IMR-90 (cell line): ENCODE results near the gene SCTR. TPM values are rescaled to one million over a fixed set of nuclear protein-coding genes. Genes with fewer than 3 reads are reported as not detected.

ENCODE experiments used
- ATAC-seq: fragments of 200-7000 bp; cut with Tn5 transposase; 2 replicates; pipeline ENCODE4 v1.9.1; 2020; ENCODE audit warnings: low read depth, mild to moderate bottlenecking, moderate library complexity
- BruUV-seq: library from RNA; stranded (reverse); fragments of 400-500 nt; replicated peaks from 2 replicates; lab custom pipeline; 2021; lab: Mats Ljungman, UMichigan
- CTCF ChIA-PET: fragments of 300-600 bp; formaldehyde crosslinking; extraction: SDS; loops from one replicate; lab custom pipeline; 2021; ENCODE audit warnings: antibody characterized with exemption; lab: Yijun Ruan, JAX
- POLR2A ChIA-PET: fragments of 300-600 bp; sonication (Branson Sonifier 250); formaldehyde crosslinking; loops from one replicate; lab custom pipeline; 2022; ENCODE audit warnings: antibody characterized with exemption; ENCODE audit not compliant: unreplicated experiment; lab: Charles Lee
- DNase-seq: peaks from one replicate; pipeline ENCODE4 v3.0.0; 2013
- H2AFZ ChIP-seq: replicated peaks from 2 replicates; pipeline ENCODE3; 2013; ENCODE audit warnings: low read length, mild to moderate bottlenecking; ENCODE audit not compliant: poor library complexity
- H2AK5ac ChIP-seq: 2 replicates; pipeline ENCODE4 v1.6.1; 2013; ENCODE audit warnings: low read depth, low read length, inconsistent platforms
- H2AK9ac ChIP-seq: replicated peaks from 2 replicates; pipeline ENCODE3; 2013; ENCODE audit warnings: mild to moderate bottlenecking, low read depth, low read length, moderate library complexity; ENCODE audit not compliant: poor library complexity
- H2BK120ac ChIP-seq: 2 replicates; pipeline ENCODE4 v1.6.1; 2013; ENCODE audit warnings: low read depth, low read length, inconsistent platforms
- H2BK15ac ChIP-seq: 3 replicates; pipeline ENCODE4 v1.6.1; 2013; ENCODE audit warnings: low read depth, low read length, inconsistent platforms
- H2BK20ac ChIP-seq: 2 replicates; pipeline ENCODE4 v1.6.1; 2013; ENCODE audit warnings: low read depth, mild to moderate bottlenecking, inconsistent platforms, low read length, moderate library complexity
- H2BK5ac ChIP-seq: 2 replicates; pipeline ENCODE4 v1.6.1; 2013; ENCODE audit warnings: mild to moderate bottlenecking, low read depth, low read length, inconsistent platforms; ENCODE audit not compliant: poor library complexity, severe bottlenecking
- H3K14ac ChIP-seq: replicated peaks from 2 replicates; pipeline ENCODE4 v1.6.1; 2013; ENCODE audit warnings: low read depth, low read length, inconsistent platforms
- H3K18ac ChIP-seq: 2 replicates; pipeline ENCODE4 v1.6.1; 2013; ENCODE audit warnings: low read depth, low read length, control low read depth
- H3K23ac ChIP-seq: 2 replicates; pipeline ENCODE4 v1.6.1; 2013; ENCODE audit warnings: low read depth, low read length, inconsistent platforms
- H3K27ac ChIP-seq: 2 replicates; pipeline ENCODE4 v1.5.1; 2013; ENCODE audit warnings: mild to moderate bottlenecking, control low read depth, low read length; ENCODE audit not compliant: insufficient read depth
- H3K27me3 ChIP-seq: 2 replicates; pipeline ENCODE4 v1.6.1; 2013; ENCODE audit warnings: low read length; ENCODE audit not compliant: control insufficient read depth, insufficient read depth
- H3K36me3 ChIP-seq: 2 replicates; pipeline ENCODE4 v1.6.1; 2013; ENCODE audit warnings: low read length, mixed read lengths; ENCODE audit not compliant: control insufficient read depth, insufficient read depth
- H3K4ac ChIP-seq: 2 replicates; pipeline ENCODE4 v1.6.1; 2013; ENCODE audit warnings: low read depth, low read length, inconsistent platforms
- H3K4me1 ChIP-seq: 2 replicates; pipeline ENCODE4 v1.6.1; 2013; ENCODE audit warnings: low read length, mixed read lengths; ENCODE audit not compliant: control insufficient read depth, insufficient read depth
- H3K4me2 ChIP-seq: 2 replicates; pipeline ENCODE4 v1.6.1; 2013; ENCODE audit warnings: low read depth, mild to moderate bottlenecking, control low read depth, low read length, moderate library complexity
- H3K4me3 ChIP-seq: 2 replicates; pipeline ENCODE4 v1.5.1; 2013; ENCODE audit warnings: low read depth, mild to moderate bottlenecking, control low read depth, low read length, moderate library complexity; ENCODE audit not compliant: insufficient read depth
- H3K56ac ChIP-seq: 2 replicates; pipeline ENCODE4 v1.6.1; 2013; ENCODE audit warnings: low read length, inconsistent platforms; ENCODE audit not compliant: insufficient read depth; ENCODE audit errors: extremely low read depth
- H3K79me1 ChIP-seq, 2 experiments: 2 replicates each; pipeline ENCODE4 v1.6.1; 2013; ENCODE audit warnings: low read length in 2 of 2, inconsistent platforms in 1 of 2, low read depth in 1 of 2
- H3K9ac ChIP-seq: 2 replicates; pipeline ENCODE4 v1.6.1; 2013; ENCODE audit warnings: low read depth, low read length, control low read depth
- H3K9me1 ChIP-seq: 2 replicates; pipeline ENCODE4 v1.6.1; 2013; ENCODE audit warnings: low read length, inconsistent platforms; ENCODE audit not compliant: insufficient read depth
- H3K9me3 ChIP-seq: 2 replicates; pipeline ENCODE4 v1.6.1; 2013; ENCODE audit warnings: low read length; ENCODE audit not compliant: control insufficient read depth, insufficient read depth
- H4K20me1 ChIP-seq: 2 replicates; pipeline ENCODE4 v1.6.1; 2013; ENCODE audit warnings: low read length, inconsistent platforms; ENCODE audit not compliant: insufficient read depth
- H4K5ac ChIP-seq: 2 replicates; pipeline ENCODE4 v1.6.1; 2013; ENCODE audit warnings: mild to moderate bottlenecking, low read depth, low read length, control low read depth
- H4K8ac ChIP-seq, 2 experiments: 2 replicates each; pipeline ENCODE4 v1.6.1; 2013; ENCODE audit warnings: low read depth in 2 of 2, low read length in 2 of 2, control low read depth in 1 of 2, inconsistent platforms in 1 of 2
- H4K91ac ChIP-seq: 2 replicates; pipeline ENCODE4 v1.6.1; 2013; ENCODE audit warnings: low read depth, low read length, inconsistent platforms; ENCODE audit not compliant: insufficient read depth
- MAFK ChIP-seq: IDR thresholded peaks from 2 replicates; pipeline ENCODE4 v1.6.1; 2012; ENCODE audit warnings: low read depth, low read length, improper control_type of control experiment
- NFE2L2 ChIP-seq: fragments of 150-350 bp; IDR thresholded peaks from 2 replicates; pipeline ENCODE4 v1.6.1; 2016; ENCODE audit warnings: low read depth, mild to moderate bottlenecking, low read length
- RFX5 ChIP-seq: IDR thresholded peaks from 2 replicates; pipeline ENCODE4 v1.8.0; 2012; ENCODE audit warnings: low read depth, mild to moderate bottlenecking, low read length, moderate library complexity
- SMC3 ChIP-seq: fragments of 150-350 bp; IDR thresholded peaks from 2 replicates; pipeline ENCODE4 v1.6.1; 2016; ENCODE audit warnings: low read depth, mild to moderate bottlenecking, antibody characterized with exemption, low read length, moderate library complexity
- WGBS, 2 experiments: methylation state at CpG; one replicate each; pipeline versions ENCODE4 v1.1.5 to v1.1.7; 2013; ENCODE audit warnings: missing lambda C conversion rate in 2 of 2; ENCODE audit not compliant: insufficient read length in 1 of 2; ENCODE audit errors: extremely low coverage in 2 of 2; 5-methylcytosine and 5-hydroxymethylcytosine counted together
- dilution Hi-C: fragments of 300-500 bp; cut with HindIII; formaldehyde crosslinking; loops from one replicate; pipeline ENCODE4 v1.14.3; 2018; ENCODE audit warnings: low sequenced_read_pairs; ENCODE audit not compliant: unreplicated experiment
- in situ Hi-C: fragments of 300-500 bp; cut with MboI; formaldehyde crosslinking; loops from 3 replicates; pipeline ENCODE4 v1.14.3; 2019; ENCODE audit warnings: low sequenced_read_pairs, inconsistent platforms, mixed read lengths
- intact Hi-C: fragments of 100-400 bp; cut with micrococcal nuclease; formaldehyde crosslinking; loops from 2 replicates; pipeline ENCODE4 v1.10.0; 2022
- polyA plus RNA-seq, 3 experiments: library from polyadenylated mRNA; depleted of rRNA; stranded (reverse); fragments of >200 nt; gene quantifications; 2 replicates each; pipeline ENCODE4 v1.2.3, GENCODE V29; 2012; ENCODE audit warnings: low replicate concordance in 1 of 3
- total RNA-seq: library from RNA; depleted of rRNA; stranded (reverse); fragments of >200 nt; gene quantifications from 2 replicates; pipeline ENCODE4 v1.2.3, GENCODE V29; 2012

The SCTR gene
- total and polyA plus RNA-seq, 2 of the 4 experiments (the other 2 are of a cell fraction) = not detected

GRCh38 chr2:119495948-119496347, 28.3 kb downstream of the SCTR start:
- intact Hi-C loops = no loop called here
- no peak overlapping the region for H3K23ac ChIP-seq
- no peak overlapping the region for H3K4me3 ChIP-seq
- no peak overlapping the region for H2AK9ac ChIP-seq
- H3K79me1 ChIP-seq = no peaks in the 10 kb centered on the region
- H4K5ac ChIP-seq = no peak overlapping the region
- DNase-seq = no peak
- H3K9me3 ChIP-seq = no peaks in the 10 kb centered on the region
- H2AK5ac ChIP-seq = no peak overlapping the region
- no peak overlapping the region for H2BK20ac ChIP-seq
- ATAC-seq = no peak
- no peak overlapping the region for H4K8ac ChIP-seq
- no peak overlapping the region for H3K18ac ChIP-seq
- in situ Hi-C loops = no loop called here
- H2BK5ac ChIP-seq = no peak overlapping the region
- no peaks in the 10 kb centered on the region for H3K36me3 ChIP-seq
- no peaks in the 10 kb centered on the region; the same call in 1 of the 2 replicates for H3K9me1 ChIP-seq
- no peak overlapping the region for H2BK15ac ChIP-seq
- no peak overlapping the region for H2BK120ac ChIP-seq
- H4K91ac ChIP-seq = no peak overlapping the region
- H3K4me2 ChIP-seq = no peak overlapping the region
- ChIA-PET POLR2A (no interaction called here), CTCF (no interaction called here)
- no peaks in the 10 kb centered on the region for H4K20me1 ChIP-seq
- WGBS, 2 experiments = no CpG with 5 or more reads among the region's 2 CpGs
- dilution Hi-C loops = no loop called here
- BruUV-seq = no TSS peak
- H3K27me3 ChIP-seq = peaks cover 1% of the 10 kb centered on the region; the same call in 1 of the 2 replicates
- H2AFZ ChIP-seq = no peak overlapping the region
- H3K27ac ChIP-seq = no peak overlapping the region
- H3K4me1 ChIP-seq = peaks cover 4% of the 10 kb centered on the region
- no peak overlapping the region for H3K56ac ChIP-seq
- no peak overlapping the region for H3K9ac ChIP-seq
- H3K14ac ChIP-seq = no peak overlapping the region
- no peak for TF ChIP-seq SMC3
- TF ChIP-seq RFX5 = no peak
- TF ChIP-seq MAFK = no peak
- no peak for TF ChIP-seq NFE2L2
- H3K4ac ChIP-seq = no peak overlapping the region
